HFFc6 (cell line): ENCODE measurements around the gene LYRM9. TPM values are rescaled to one million over a fixed set of nuclear protein-coding genes. Genes with fewer than 3 reads are reported as not detected.
"Not testable (repeated sequence)": the region's sequence is repeated elsewhere in the genome, so short reads cannot be mapped to it uniquely, and the experiment has no call there.

Experiments used
- DNase-seq: peaks from one replicate; pipeline ENCODE4 v3.0.0-alpha.2; 2018
- H3K27ac Mint-ChIP-seq: 2 replicates; pipeline ENCODE4 v1.8.0; 2020; ENCODE audit warnings: mild to moderate bottlenecking, mixed read lengths
- H3K27me3 Mint-ChIP-seq: 2 replicates; pipeline ENCODE4 v1.8.0; 2021; ENCODE audit warnings: mild to moderate bottlenecking, moderate library complexity, mixed read lengths; ENCODE audit not compliant: insufficient read depth
- H3K36me3 Mint-ChIP-seq: 2 replicates; pipeline ENCODE4 v1.8.0; 2021; ENCODE audit warnings: low read depth, mixed read lengths
- H3K4me1 Mint-ChIP-seq: 2 replicates; pipeline ENCODE4 v1.8.0; 2020; ENCODE audit warnings: low read depth, mixed read lengths
- H3K4me3 Mint-ChIP-seq: 2 replicates; pipeline ENCODE4 v1.8.0; 2020; ENCODE audit warnings: mild to moderate bottlenecking, moderate library complexity, mixed read lengths
- H3K9me3 Mint-ChIP-seq: 2 replicates; pipeline ENCODE4 v1.8.0; 2020; ENCODE audit warnings: mild to moderate bottlenecking, mixed read lengths
- total RNA-seq, 6 experiments: library from RNA; stranded (reverse); fragmentation: NEBNext Ultra II Directional; extraction: Animal tissue kit (Norgen Biotek cat#: 25700); gene quantifications; 2 replicates in 1 of 6; 3 replicates in 5 of 6; pipeline ENCODE4 v1.2.3, GENCODE V29; 2021
- TF ChIP-seq, protein P1 (sequence below): fragments of 200-600 bp; sonication (generic); IDR thresholded peaks from 2 replicates; pipeline ENCODE4 v1.5.0; 2021; ENCODE audit warnings: antibody characterized with exemption, mild to moderate bottlenecking

LYRM9 gene
- total RNA-seq, 6 experiments from 2014 or later, result 2.2 to 3.6 (median 2.9) TPM

DNA sequence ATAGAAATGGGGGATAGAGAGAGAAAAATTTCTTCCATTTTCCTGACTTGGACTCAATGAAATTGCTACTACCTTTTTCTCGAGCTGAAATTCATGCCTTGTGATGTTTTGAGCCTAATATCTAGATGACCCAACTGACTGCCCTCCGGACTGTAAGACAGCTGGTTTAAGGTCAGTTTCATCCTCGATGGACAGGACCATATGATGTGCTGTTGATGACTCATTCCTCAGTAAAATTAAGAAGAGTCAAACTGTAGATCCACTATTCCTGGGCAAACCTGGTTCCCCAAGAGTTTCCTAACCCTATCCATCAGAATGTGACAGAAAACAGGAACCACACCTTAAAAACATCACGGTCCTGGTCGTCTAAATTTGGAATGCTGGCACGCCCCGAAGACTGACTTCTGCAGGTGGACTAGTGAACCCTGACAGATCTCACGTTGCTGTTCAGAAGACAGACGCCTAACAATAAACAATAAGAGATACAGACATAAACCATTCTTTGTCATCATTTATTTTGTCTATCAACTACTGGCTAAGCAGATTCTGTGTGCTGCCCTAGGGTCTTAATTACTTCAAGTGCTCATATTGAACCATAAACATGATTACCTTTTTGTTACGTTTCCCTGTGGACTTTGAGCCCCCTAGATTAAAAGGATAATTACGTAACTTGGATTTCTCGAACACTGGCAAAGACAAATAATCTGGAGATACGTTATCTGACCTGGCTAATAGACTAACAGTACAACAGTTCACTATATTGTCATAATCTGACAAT is 47.7 kb downstream of the LYRM9 start:
- H3K4me1 Mint-ChIP-seq, result no peaks in the 10 kb centered on the region
- H3K4me3 Mint-ChIP-seq, result no peak overlapping the region
- TF ChIP-seq, protein P1, sequence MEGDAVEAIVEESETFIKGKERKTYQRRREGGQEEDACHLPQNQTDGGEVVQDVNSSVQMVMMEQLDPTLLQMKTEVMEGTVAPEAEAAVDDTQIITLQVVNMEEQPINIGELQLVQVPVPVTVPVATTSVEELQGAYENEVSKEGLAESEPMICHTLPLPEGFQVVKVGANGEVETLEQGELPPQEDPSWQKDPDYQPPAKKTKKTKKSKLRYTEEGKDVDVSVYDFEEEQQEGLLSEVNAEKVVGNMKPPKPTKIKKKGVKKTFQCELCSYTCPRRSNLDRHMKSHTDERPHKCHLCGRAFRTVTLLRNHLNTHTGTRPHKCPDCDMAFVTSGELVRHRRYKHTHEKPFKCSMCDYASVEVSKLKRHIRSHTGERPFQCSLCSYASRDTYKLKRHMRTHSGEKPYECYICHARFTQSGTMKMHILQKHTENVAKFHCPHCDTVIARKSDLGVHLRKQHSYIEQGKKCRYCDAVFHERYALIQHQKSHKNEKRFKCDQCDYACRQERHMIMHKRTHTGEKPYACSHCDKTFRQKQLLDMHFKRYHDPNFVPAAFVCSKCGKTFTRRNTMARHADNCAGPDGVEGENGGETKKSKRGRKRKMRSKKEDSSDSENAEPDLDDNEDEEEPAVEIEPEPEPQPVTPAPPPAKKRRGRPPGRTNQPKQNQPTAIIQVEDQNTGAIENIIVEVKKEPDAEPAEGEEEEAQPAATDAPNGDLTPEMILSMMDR, result no peak
- H3K9me3 Mint-ChIP-seq, result no peaks in the 10 kb centered on the region; the same call in 1 of the 2 replicates
- DNase-seq, result no peak
- H3K36me3 Mint-ChIP-seq, result no peaks in the 10 kb centered on the region
- peaks cover 16% of the 10 kb centered on the region for H3K27me3 Mint-ChIP-seq
- H3K27ac Mint-ChIP-seq, result no peak overlapping the region

DNA sequence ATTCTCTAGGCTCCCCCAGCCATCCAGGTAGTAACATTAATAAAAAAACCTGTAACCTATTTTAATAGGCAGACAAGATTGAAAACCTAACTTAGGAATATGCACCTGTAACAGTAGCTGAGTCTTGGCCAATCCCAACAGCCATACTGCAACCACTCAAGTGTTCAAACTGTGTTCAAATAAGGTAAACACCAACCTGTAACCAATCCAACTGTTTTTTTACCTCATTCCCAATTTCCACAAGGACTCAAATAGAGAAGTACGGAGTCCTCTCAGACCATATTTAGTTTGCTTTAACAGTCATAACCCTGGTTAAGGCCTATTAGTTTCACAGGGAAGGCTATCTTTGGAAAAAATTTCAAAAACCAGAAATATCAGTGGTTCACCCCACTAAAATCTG is 52.5 kb downstream of the LYRM9 start:
- H3K4me1 Mint-ChIP-seq, result no peaks in the 10 kb centered on the region
- no peak overlapping the region for H3K27ac Mint-ChIP-seq
- no peak for DNase-seq
- H3K9me3 Mint-ChIP-seq, result no peaks in the 10 kb centered on the region
- peaks cover 17% of the 10 kb centered on the region for H3K27me3 Mint-ChIP-seq
- H3K4me3 Mint-ChIP-seq, result no peak overlapping the region
- H3K36me3 Mint-ChIP-seq, result no peaks in the 10 kb centered on the region
- TF ChIP-seq, protein P1, result no peak

DNA sequence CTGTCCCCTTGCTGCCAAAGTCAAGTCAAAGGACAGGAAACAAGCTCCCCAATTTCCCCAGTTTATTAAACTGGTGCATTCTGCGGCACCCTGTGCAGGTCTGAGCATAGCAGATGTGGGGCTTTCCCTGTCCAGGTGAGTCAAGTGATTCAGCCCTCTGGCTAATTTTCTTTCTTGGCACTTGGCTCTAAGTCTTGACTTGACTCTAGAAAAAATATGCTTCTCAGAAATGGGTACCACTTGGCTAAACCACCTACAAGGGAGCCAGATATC is 52.8 kb downstream of the LYRM9 start:
- H3K9me3 Mint-ChIP-seq, H3K4me3 Mint-ChIP-seq, H3K27ac Mint-ChIP-seq, H3K36me3 Mint-ChIP-seq, H3K4me1 Mint-ChIP-seq, DNase-seq: not testable (repeated sequence)
- H3K27me3 Mint-ChIP-seq, result peaks cover 19% of the 10 kb centered on the region

DNA sequence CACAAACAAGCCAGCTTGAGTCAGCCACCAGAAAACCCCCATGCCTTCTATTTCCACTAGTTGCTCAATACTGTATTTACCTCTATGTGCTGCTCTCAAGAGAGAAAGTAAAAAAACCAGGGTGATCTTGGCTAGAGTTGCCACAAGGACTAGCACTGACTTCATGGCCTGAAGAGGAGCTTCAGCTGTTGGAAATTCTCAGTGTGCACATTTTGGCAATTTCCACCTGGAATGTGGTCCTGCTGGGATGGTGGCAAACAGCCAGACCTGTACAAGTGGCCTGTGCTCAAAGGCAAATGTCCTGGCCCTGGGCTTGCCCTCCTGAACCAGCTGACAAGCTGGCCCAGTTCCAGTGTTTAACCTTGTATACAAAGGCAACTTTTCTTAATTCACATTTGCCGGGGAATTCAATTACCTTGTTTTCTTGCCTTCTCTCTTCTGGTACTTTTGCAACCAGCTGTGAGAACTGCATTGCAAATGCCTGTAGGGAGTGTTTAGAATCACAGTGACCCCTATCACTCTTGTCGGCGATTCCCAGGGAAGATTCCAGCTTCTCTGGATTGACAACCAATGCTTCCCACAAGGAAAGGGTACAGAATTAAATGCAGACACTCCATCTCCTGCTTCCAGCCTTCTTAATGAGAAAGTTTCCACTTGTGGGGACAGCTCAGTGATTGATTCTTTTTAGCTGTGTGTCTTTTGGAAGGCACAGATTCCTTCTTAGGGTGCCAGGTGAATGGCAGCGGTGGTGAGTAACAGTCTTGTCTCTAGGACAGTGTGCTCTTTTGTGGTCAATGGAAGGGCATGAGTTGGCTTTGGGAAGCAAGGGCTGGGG is 53.4 kb downstream of the LYRM9 start:
- not testable (repeated sequence) for H3K4me1 Mint-ChIP-seq, H3K9me3 Mint-ChIP-seq, H3K36me3 Mint-ChIP-seq, H3K4me3 Mint-ChIP-seq, H3K27ac Mint-ChIP-seq, DNase-seq
- H3K27me3 Mint-ChIP-seq, result peaks cover 20% of the 10 kb centered on the region

DNA sequence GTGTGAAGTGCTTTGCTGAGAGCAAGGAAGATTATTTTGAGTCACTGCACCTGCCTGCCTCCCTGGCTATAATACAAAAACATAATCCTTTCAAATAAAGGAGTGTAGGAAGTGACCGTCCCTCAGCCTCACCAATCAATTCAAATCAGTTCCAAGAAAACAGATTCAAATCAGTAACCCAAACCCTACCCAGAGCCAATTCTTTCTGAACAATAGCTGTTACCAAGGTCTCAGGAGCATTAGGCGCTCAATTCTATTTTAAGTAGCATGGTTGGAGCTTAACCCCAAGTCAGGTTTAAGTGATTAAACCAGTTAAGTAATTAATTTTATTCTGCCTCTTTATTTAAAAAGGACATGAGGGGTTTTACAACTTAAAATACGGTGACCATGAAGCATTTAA is 54.6 kb downstream of the LYRM9 start:
- H3K4me3 Mint-ChIP-seq, H3K9me3 Mint-ChIP-seq, H3K27ac Mint-ChIP-seq, H3K4me1 Mint-ChIP-seq, H3K36me3 Mint-ChIP-seq, DNase-seq: not testable (repeated sequence)
- peaks cover 20% of the 10 kb centered on the region for H3K27me3 Mint-ChIP-seq

DNA sequence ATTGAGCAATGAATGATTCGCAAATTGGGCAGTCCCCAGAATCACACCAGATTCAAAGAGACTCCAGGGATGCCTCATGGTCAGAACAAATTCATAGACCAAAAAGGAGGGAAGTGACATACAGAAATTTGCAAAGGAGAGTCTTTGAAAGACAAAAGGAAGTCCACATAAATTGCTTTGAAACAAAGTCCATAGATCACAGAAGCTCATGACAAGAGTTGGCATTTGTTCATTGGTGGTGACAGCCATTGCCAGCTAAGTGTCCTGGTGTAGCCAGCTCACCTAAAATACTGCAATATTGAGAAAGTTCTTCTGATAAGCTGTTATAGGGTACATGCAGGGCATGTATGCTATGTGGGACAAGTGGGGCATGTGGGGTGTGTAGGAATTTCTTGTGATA is 55.4 kb downstream of the LYRM9 start:
- not testable (repeated sequence) for DNase-seq, H3K4me1 Mint-ChIP-seq, H3K27ac Mint-ChIP-seq, H3K4me3 Mint-ChIP-seq, H3K36me3 Mint-ChIP-seq, H3K9me3 Mint-ChIP-seq
- peaks cover 20% of the 10 kb centered on the region for H3K27me3 Mint-ChIP-seq

DNA sequence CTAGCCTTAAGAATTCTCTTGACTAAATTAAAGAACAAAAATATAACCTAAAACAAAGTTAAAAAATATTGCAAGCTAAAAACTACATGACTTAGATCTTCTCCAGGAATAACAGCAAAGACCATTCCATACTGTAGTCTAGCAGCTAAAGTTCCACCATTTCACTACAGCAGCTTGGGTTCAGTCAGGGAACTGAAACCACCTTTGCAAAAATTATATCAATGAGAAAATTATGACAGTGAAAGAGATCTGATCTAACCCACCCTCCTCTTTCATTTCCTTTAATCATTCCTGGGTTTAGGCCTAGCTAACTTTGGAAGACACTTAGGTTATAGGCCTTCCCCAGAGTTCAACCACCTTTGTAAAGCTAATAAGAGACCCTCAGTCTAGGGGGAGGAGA is 56.5 kb downstream of the LYRM9 start:
- Mint-ChIP-seq H3K4me1 (no peaks in the 10 kb centered on the region), H3K36me3 (no peaks in the 10 kb centered on the region), H3K27ac (no peak overlapping the region), H3K9me3 (no peaks in the 10 kb centered on the region), H3K4me3 (no peak overlapping the region), H3K27me3 (peaks cover 20% of the 10 kb centered on the region)
- DNase-seq, result no peak
- TF ChIP-seq, protein P1, result no peak
